Measurements from ENCODE around the gene RBM6.
A peak's percentile ranks its signal among the peaks of the same experiment; 100 is the strongest.
"Not testable (repeated sequence)": the region's sequence is repeated elsewhere in the genome, so short reads cannot be mapped to it uniquely, and the experiment has no call there.

The RBM6 gene

GRCh38 chr3:49917806-49918590 lies 22.0 kb upstream of the RBM6 start:
- not testable (repeated sequence) for DNase-seq (ENCODE audit: low read depth)

DNA sequence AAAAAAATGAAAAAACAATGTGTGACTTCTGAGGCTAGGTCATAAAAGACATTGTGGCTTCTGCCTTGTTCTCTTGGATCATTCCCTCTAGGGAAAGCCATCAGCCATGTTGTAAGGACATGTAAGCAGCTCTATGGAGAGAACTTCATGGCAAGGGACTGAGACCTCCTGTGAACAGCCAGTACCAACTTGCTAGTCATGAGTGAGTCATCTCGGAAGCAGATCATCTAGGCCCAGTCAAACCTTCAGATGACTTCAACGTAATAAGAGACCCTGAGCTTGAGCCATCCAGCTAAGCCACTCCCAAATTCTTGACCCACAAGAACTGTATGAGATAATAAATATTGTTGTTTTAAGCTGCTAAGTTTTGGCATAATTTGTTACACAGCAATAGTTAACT lies 15.3 kb upstream of the RBM6 start:
- DNase-seq (ENCODE audit: low read depth) = no peak

GRCh38 chr3:49925485-49925884 lies 14.5 kb upstream of the RBM6 start:
- no peak for DNase-seq (ENCODE audit: low read depth)

GRCh38 chr3:49926117-49926728 lies 13.7 kb upstream of the RBM6 start:
- DNase-seq (ENCODE audit: low read depth) = no peak

- no peak for DNase-seq (ENCODE audit: low read depth)
Measured at GRCh38 chr3:49927798-49928197, 12.2 kb upstream of the RBM6 start.

DNA sequence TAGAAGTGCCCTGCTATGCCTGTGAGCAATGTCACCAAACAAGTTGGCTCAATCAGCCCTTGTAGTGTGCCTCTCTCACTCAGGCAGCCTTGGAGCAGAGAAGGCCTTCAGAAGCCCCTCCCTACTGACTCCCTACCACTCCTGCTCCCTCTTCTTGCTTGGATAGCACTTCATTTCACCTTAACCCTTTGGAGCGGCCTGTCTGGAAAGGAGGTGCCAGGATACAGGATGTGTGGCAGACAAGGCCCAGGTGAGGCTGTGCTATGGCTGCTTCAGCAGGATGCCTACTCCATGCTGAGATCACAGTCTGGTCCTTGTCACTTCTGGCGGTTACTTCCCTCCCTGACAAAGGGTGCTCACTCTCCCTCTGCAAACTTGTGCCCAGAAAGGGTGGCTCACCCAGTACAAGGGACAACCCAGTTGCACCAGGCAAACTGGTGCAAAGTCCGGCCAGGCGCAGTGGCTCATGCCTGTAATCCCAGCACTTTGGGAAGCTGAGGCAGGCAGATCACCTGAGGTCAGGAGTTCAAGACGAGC lies 11.4 kb upstream of the RBM6 start:
- DNase-seq (ENCODE audit: low read depth) = no peak

DNA sequence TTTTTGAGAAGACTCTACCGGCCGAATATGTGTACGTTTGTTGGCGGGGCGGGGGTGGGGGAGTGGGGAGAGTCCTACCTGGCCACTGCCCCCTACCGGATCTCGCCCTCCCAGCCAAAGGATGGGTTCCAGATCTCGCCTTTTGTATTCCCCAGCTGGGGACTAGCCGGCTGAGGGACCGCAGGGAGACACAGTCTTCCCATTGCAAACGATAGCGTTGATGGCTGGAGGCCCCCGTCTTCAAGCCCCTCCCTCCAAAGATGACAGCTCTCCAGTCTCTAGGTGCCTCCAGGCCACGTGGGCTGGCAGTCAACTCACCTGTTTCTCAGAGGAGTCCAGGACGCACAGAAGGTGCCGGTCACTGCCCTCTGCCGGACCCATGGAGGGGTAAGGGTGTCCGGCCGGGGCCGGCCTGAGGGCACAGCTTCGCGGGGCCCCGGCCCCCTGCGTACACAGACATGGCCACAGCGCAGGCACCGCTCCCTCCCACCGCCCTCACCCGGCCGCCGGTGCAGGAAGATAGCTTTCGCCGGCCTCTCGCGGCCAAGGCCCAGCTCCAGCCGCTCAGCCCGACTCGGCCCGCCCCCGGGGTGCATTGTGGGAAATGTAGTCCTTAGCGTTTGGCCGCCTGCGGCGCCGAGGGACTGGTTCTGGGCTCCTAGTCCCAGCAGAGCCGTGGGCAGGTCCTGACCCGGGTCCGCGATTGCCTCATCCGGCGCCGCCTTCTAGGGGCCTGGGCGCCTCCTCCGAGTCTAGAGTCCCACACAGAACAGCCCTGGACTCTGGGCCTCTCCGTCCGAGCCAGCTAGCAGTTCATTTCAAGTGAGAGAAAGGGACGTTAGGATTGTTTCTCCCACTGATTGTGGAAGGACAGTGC lies 10.4 kb upstream of the RBM6 start, which contains the start of gene MON1A:
Gene MON1A (minus strand): TSS at position 521 of the 877 bp plus-strand sequence. CDS start 16,465 bp downstream, outside the sequence.
- DNase-seq (ENCODE audit: low read depth) = peak; percentile 72

DNA sequence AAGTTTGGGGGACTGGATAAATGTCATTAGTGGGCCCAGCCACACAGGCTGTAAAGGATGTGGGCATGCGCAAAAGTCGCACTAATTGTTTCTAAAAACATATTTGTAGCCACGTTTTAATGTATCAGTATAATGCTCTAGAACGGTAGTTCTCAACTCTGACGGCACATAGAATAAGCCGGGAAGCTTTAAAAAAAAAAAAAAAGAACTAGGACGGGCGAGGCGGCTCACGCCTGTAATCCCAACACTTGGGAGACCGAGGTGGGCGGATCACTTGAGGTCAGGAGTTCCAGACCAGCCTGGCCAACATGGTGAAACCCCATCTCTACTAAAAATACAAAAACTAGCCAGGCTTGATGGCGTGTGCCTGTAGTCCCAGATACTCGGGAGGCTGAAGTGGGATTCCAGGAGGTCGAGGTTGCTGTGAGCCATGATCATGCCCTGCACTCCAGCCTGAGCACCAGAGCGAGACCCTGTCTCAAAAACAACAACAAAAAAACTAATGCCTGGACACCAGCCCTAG lies 9.7 kb upstream of the RBM6 start:
- DNase-seq (ENCODE audit: low read depth) = no peak

DNA sequence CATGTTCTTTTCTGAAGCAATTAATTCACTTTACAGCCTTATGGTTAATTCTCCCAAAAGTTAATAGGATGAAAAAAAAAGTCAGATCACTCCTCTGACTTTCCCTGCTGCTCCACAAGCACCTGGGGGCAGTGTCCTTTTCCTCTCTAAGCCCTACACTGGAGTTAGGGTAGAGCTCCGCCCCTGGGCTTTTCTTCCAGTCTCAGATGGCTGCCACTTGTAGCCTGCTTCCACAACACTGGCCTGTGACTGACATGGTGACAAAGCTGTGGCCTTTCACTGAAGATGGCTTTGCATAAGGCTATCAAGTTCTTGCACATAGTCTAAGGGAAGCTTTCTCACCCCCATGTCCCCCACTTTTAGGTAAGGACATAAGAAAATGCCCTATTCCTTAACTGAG lies 9.0 kb upstream of the RBM6 start:
- DNase-seq (ENCODE audit: low read depth) = no peak

DNA sequence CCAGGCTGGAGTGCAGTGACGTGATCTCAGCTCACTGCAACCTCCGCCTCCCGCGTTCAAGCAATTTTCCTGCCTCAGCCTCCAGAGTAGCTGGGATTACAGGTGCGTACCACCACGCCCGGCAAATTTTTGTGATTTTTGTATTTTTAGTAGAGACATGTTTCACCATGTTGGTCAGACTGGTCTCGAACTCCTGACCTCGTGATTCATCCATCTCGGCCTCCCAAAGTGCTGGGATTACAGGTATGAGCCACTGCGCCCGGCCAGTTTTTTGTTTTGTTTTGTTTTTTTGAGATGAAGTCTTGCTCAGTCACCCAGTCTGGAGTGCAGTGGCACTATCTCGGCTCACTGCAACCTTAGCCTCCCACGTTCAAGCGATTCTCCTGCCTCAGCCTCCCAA lies 7.7 kb upstream of the RBM6 start:
- DNase-seq (ENCODE audit: low read depth) = not testable (repeated sequence)

DNA sequence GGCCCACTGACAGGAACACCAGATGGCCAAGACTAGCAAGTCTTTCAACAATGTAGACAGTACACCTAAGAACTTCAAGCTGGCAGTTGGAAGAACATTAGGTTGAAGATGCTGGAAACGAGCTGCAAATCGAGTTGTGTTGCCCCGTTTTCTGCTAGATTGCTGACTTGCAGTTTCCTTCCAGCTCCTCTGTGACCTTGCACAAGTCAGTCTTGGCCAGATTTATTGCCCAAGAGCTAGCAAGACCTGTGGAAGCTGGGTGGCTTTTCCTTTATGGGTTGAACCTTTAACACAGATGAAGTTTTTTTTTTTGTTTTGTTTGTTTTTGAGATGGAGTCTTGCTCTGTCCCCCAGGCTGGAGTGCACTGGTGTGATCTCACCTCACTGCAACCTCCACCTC lies 2.9 kb upstream of the RBM6 start:
- no peak for DNase-seq (ENCODE audit: low read depth)

DNA sequence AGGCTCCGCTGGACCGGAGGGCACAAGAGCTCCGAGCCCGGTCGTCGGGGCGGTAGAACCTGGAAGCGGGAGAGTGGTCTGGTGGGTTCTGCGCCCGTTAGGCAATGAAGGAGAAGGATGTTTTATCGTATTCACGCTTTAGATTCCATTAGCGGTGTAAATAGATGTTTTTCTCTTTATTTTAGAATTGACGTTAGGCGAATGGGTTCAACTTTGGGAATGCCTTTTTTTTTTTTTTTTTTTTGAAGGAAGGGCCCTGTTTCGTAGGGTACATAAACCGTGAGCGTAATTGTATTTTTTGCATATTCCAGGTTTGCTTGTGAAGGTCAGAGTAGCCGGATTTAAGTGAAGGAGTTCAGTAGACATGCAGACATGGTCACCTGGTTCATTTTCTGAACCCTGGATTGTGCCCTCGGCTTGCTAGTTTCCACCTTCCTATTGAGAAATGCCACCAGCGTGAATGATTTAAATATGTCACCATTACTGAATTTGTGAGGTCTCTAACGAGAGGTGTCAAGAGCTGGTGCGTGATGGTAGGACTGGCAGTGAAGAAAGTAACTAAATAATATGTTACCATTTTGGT lies 808 bp downstream of the RBM6 start:
- no peak for DNase-seq (ENCODE audit: low read depth)

- DNase-seq (ENCODE audit: low read depth) = no peak
Measured at GRCh38 chr3:49942651-49943050, 2.7 kb downstream of the RBM6 start.

- DNase-seq (ENCODE audit: low read depth) = no peak
Measured at GRCh38 chr3:49952924-49953323, 13.0 kb downstream of the RBM6 start.

- DNase-seq (ENCODE audit: low read depth) = no peak
Measured at GRCh38 chr3:49955636-49956035, 15.7 kb downstream of the RBM6 start.

GRCh38 chr3:49966233-49966942 lies 26.4 kb downstream of the RBM6 start:
- no peak for DNase-seq (ENCODE audit: low read depth)

DNA sequence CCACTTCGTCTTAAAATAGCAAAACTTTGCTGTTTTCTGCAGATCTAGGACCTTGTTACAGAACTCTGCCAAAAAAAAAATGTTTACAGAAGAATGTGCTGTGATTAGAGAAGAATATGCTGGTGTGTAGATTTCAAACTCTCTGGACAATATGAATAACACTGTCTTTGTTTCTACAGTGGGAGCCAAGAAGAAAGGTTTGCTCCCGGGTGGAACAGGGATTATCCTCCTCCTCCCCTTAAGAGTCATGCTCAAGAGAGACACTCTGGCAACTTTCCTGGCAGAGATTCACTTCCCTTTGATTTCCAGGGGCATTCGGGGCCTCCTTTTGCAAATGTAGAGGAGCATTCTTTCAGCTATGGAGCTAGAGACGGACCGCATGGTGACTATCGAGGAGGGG lies 27.3 kb downstream of the RBM6 start:
- DNase-seq (ENCODE audit: low read depth) = no peak

DNA sequence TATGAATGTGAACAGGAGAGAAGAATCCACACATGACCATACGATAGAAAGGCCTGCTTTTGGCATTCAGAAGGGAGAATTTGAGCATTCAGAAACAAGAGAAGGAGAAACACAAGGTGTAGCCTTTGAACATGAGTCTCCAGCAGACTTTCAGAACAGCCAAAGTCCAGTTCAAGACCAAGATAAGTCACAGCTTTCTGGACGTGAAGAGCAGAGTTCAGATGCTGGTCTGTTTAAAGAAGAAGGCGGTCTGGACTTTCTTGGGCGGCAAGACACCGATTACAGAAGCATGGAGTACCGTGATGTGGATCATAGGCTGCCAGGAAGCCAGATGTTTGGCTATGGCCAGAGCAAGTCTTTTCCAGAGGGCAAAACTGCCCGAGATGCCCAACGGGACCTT lies 28.4 kb downstream of the RBM6 start:
- no peak for DNase-seq (ENCODE audit: low read depth)

GRCh38 chr3:49972656-49973055 lies 32.7 kb downstream of the RBM6 start:
- DNase-seq (ENCODE audit: low read depth) = no peak

DNA sequence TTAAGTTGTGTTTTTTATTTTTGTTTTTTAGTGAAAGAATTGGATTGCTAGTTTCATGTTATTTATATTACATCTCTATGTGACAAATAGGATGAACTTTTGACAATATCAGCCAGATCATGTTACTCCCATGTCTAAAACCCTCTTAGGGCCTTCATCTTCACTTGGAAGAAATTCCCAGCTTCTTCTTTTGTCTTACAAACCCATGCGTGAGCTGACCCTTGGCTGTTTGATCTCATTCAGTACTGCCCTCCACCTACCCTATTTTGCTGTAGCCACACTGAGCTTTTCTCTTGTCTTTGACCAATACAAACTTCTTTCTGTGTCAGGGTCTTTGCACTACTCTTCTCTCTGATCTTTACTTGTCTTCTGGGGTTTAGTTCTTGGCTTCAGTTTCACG lies 37.0 kb downstream of the RBM6 start:
- no peak for DNase-seq (ENCODE audit: low read depth)

DNA sequence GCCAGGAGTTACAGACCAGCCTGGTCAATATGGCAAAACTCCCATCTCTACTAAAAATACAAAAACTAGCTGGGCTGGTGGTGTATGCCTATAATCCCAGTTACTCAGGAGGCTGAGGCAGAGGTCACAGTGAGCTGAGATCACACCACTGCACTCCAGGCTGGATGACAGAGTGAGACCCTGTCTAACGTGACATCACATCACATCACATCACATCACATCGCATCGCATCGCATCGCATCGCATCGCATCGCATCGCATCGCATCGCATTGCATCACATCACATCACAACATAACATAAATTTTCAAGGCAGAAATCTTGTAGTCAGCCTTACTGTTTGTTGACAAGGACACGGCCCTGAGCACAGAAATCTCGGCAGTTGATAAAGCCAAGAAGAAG lies 44.4 kb downstream of the RBM6 start:
- DNase-seq (ENCODE audit: low read depth) = no peak
